Measurements from ENCODE around the gene CSH2.

- no peak for TF ChIP-seq CTCF (IDR thresholded peaks at IDR 0.05)
- no peak for TF ChIP-seq POLR2A (IDR thresholded peaks at IDR 0.05)
Observed at GRCh38 chr17:63832014-63832413, 41.5 kb downstream of the CSH2 start.
